Psoas muscle (tissue), 8 donors: ENCODE data around the gene LYPD4. TPM values are rescaled to one million over a fixed set of nuclear protein-coding genes. Genes with fewer than 3 reads are reported as not detected.

Source experiments
- ATAC-seq, 4 donors: fragments of 200-7000 bp; cut with Tn5 transposase; one replicate each; pipeline ENCODE4 v1.9.1; 2020; ENCODE audit warnings: moderate library complexity in 3 of 4, mild to moderate bottlenecking in 2 of 4
- DNase-seq, 2 donors: peaks; one replicate each; pipeline ENCODE4 v3.0.0-alpha.2; 2020
- H3K27ac ChIP-seq: fragments of 200-600 bp; one replicate; pipeline ENCODE4 v1.8.0; 2022
- H3K27me3 ChIP-seq, 3 donors: fragments of 200-600 bp in 1 of 3; one replicate each; pipeline versions ENCODE4 v1.6.1 to v1.8.0; 2013 to 2022; ENCODE audit warnings: low read length in 2 of 3, mild to moderate bottlenecking in 2 of 3, moderate library complexity in 1 of 3; ENCODE audit not compliant: insufficient read depth in 3 of 3
- H3K36me3 ChIP-seq, 2 donors: fragments of 200-600 bp in 1 of 2; one replicate each; pipeline versions ENCODE4 v1.6.1 to v1.8.0; 2013 to 2022; ENCODE audit warnings: low read depth in 1 of 2, mild to moderate bottlenecking in 1 of 2, moderate library complexity in 1 of 2; ENCODE audit not compliant: insufficient read depth in 1 of 2
- H3K4me1 ChIP-seq: fragments of 200-600 bp; one replicate; pipeline ENCODE4 v1.8.0; 2022
- H3K4me3 ChIP-seq: fragments of 200-600 bp; one replicate; pipeline ENCODE4 v1.8.0; 2022; ENCODE audit warnings: mild to moderate bottlenecking
- H3K9me3 ChIP-seq: fragments of 200-600 bp; one replicate; pipeline ENCODE4 v1.8.0; 2022
- CTCF ChIP-seq: fragments of 200-600 bp; IDR thresholded peaks from one replicate; pipeline ENCODE4 v1.8.0; 2022; ENCODE audit warnings: antibody characterized with exemption
- WGBS, 3 donors: extraction: QIAGEN DNeasy Blood & Tissue Kit; methylation state at CpG; one replicate each; pipeline versions ENCODE4 v1.1.6 to v1.1.7; 2013; 5-methylcytosine and 5-hydroxymethylcytosine counted together
- intact Hi-C, 2 donors: fragments of 100-400 bp; cut with DNase I; formaldehyde crosslinking; loops; one replicate each; pipeline versions ENCODE4 v1.11.0 to v1.14.2; 2022
- polyA plus RNA-seq, 3 donors: library from polyadenylated mRNA; stranded (reverse); fragments of 200-250 nt; gene quantifications; one replicate each; pipeline ENCODE4 v1.2.3, GENCODE V29; 2013
- total RNA-seq, 4 donors: library from RNA; stranded (reverse); fragmentation: NEBNext Ultra II Directional in 2 of 4; extraction: Animal tissue kit (Norgen Biotek cat#: 25700) in 2 of 4; gene quantifications; one replicate each; pipeline versions ENCODE4 v1.2.1 to v1.2.4, GENCODE V29; 2021 to 2023
- donor health status: healthy with polysubstance abuse.
- donor health status: DM: no; HTN: no; CAD: no; lungs with moderate emphysema.
- donor health status: Bipolar disorder and iron deficiency.
- donor health status: healthy.
- donor health status: DM: yes; HTN: yes; CAD: no.
- donor health status: DM: no; HTN: no; CAD: no.
- donor health status: DM: no; HTN: no; CAD: no.
- donor health status: DM: yes; HTN: yes; CAD: no.

Gene LYPD4
- total and polyA plus RNA-seq, 7 donors: not detected

GRCh38 chr19:41864374-41864773, 19.9 kb upstream of the LYPD4 start:
- H3K9me3 ChIP-seq: no peaks in the 10 kb centered on the region
- 86 to 91% (median 91%) methylated on average over 5 of the region's 5 CpGs for WGBS, 3 donors
- no peak for ATAC-seq
- H3K36me3 ChIP-seq: peaks cover 10 to 87% of the 10 kb centered on the region in 2 donors
- DNase-seq: peak in 1 of 2 donors; percentile 8
- no peak overlapping the region for H3K27ac ChIP-seq
- peaks cover 22% of the 10 kb centered on the region for H3K4me1 ChIP-seq
- no peak overlapping the region for H3K4me3 ChIP-seq
- no peak for TF ChIP-seq CTCF
- no peaks in the 10 kb centered on the region for H3K27me3 ChIP-seq
- intact Hi-C loops: loop anchor here (5.0 kb wide), 1 partner anchor 93 kb away; the partner anchor contains the start of gene RABAC1 (in 2 of the 2)

- TF ChIP-seq CTCF: no peak
- DNase-seq (peak in 1 of 2 donors; percentile 37), ATAC-seq (no peak)
- 80 to 84% (median 82%) methylated on average over 11 of the region's 11 CpGs for WGBS, 3 donors
- Histone ChIP-seq H3K27me3 (no peaks in the 10 kb centered on the region), H3K27ac (no peak overlapping the region), H3K36me3 (peaks cover 9 to 77% of the 10 kb centered on the region in 2 donors), H3K4me1 (peaks cover 22% of the 10 kb centered on the region), H3K9me3 (no peaks in the 10 kb centered on the region), H3K4me3 (no peak overlapping the region)
- intact Hi-C loops: loop anchor here (5.0 kb wide), 1 partner anchor 94 kb away; the partner anchor contains the start of gene RABAC1 (in 2 of the 2)
These were observed 18.9 kb upstream of the LYPD4 start for GRCh38 chr19:41863209-41863931.

GRCh38 chr19:41862445-41862986, 18.0 kb upstream of the LYPD4 start:
- ATAC-seq: no peak
- Histone ChIP-seq H3K27me3 (no peaks in the 10 kb centered on the region), H3K36me3 (peaks cover 9 to 68% of the 10 kb centered on the region in 2 donors), H3K4me1 (peaks cover 22% of the 10 kb centered on the region), H3K27ac (peak overlapping the region; percentile 93), H3K9me3 (no peaks in the 10 kb centered on the region), H3K4me3 (peak overlapping the region; percentile 94)
- intact Hi-C loops: loop anchor here (5.0 kb wide), 1 partner anchor 95 kb away; the partner anchor contains the start of gene RABAC1 (in 2 of the 2)
- WGBS, 3 donors: 40 to 77% (median 59%) methylated on average over 2 of the region's 2 CpGs
- TF ChIP-seq CTCF: no peak
- DNase-seq: peak in 1 of 2 donors; percentile 16

GRCh38 chr19:41861846-41862245, 17.4 kb upstream of the LYPD4 start:
- TF ChIP-seq CTCF: no peak
- Histone ChIP-seq H3K27me3 (no peaks in the 10 kb centered on the region), H3K9me3 (no peaks in the 10 kb centered on the region), H3K4me3 (peak overlapping the region; percentile 94), H3K27ac (peak overlapping the region; percentile 93), H3K4me1 (peaks cover 22% of the 10 kb centered on the region), H3K36me3 (peaks cover 9 to 61% of the 10 kb centered on the region in 2 donors)
- no peak for ATAC-seq
- 67 to 87% (median 81%) methylated on average over 9 of the region's 9 CpGs for WGBS, 3 donors
- DNase-seq: peak in 1 of 2 donors; percentile 4
- intact Hi-C loops: loop anchor here (5.0 kb wide), 1 partner anchor 95 kb away; the partner anchor contains the start of gene RABAC1 (in 2 of the 2)
